Epithelial cell of proximal tubule (primary cell): ENCODE results near the gene ELOVL7. TPM values are rescaled to one million over a fixed set of nuclear protein-coding genes. Genes with fewer than 3 reads are reported as not detected.
"Not testable (repeated sequence)": the region's sequence is repeated elsewhere in the genome, so short reads cannot be mapped to it uniquely, and the experiment has no call there.

Experiments
- DNase-seq: peaks from one replicate; pipeline ENCODE4 v3.0.0-alpha.2; 2011; ENCODE audit warnings: low read depth
- H3K4me3 ChIP-seq: 2 replicates; pipeline ENCODE4 v1.5.1; 2011; ENCODE audit warnings: low read depth, mild to moderate bottlenecking, low read length
- total RNA-seq: library from RNA; depleted of rRNA; stranded (reverse); fragments of >200 nt; gene quantifications from 2 replicates; pipeline ENCODE4 v1.2.3, GENCODE V29; 2015
- TF ChIP-seq, protein P1 (sequence below): conservative IDR thresholded peaks from 2 replicates; pipeline ENCODE4 v1.5.1; 2012; ENCODE audit warnings: low read depth, mild to moderate bottlenecking, low read length

Gene ELOVL7
- total RNA-seq, 1 donor from 2014 or later = 6.3 TPM

DNA sequence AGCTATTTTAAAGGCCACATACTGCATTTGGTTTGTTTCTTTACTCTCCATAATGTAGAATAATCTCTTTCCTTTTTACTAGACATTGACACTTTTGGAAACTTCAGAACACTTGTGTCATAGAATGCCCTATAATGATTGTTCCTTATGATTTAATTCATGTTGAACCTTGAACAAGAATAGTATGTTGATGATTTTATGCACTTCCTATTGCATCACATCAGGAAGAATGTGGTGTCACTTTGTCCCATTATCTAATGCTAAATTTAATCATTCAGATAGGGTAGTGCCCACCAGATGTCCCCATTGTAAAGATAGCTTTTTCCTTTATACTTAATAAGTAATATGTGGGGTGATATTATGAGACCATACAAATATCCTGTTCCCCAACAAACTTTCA lies 124.7 kb downstream of the ELOVL7 start:
- DNase-seq = no peak
- H3K4me3 ChIP-seq = no peak overlapping the region
- TF ChIP-seq, protein P1, sequence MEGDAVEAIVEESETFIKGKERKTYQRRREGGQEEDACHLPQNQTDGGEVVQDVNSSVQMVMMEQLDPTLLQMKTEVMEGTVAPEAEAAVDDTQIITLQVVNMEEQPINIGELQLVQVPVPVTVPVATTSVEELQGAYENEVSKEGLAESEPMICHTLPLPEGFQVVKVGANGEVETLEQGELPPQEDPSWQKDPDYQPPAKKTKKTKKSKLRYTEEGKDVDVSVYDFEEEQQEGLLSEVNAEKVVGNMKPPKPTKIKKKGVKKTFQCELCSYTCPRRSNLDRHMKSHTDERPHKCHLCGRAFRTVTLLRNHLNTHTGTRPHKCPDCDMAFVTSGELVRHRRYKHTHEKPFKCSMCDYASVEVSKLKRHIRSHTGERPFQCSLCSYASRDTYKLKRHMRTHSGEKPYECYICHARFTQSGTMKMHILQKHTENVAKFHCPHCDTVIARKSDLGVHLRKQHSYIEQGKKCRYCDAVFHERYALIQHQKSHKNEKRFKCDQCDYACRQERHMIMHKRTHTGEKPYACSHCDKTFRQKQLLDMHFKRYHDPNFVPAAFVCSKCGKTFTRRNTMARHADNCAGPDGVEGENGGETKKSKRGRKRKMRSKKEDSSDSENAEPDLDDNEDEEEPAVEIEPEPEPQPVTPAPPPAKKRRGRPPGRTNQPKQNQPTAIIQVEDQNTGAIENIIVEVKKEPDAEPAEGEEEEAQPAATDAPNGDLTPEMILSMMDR = no peak

DNA sequence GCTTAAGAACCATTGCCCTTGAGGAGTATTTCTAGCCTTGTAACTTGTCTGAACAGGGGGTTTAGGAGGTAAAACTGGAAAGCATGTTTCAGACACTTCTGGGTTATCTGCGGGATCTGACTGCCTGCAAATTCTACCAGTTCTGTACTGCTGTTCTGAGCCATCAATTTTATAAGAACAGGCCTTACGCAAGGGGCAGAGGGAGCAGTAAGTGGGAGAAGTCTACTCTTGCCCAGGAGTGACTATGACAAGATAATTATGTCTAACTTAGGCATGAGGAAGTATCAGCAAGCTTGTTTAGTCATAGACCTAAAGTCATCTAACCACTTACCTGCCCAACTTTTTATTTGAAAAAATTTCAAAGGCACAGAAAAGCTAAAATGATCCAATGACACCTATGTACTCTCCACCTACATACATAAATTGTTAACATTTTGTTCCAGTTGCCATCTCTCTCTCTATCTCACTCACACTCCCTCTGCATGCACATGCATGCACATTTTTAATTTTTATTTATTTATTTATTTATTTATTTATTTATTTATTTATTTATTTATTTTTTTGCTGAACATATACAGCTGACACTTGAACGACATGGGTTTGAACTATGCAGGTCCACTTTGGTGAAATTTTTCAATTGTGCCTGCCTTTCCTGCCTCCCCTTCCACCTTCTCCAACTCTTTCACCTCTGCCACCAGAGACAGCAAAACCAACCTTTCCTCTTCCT lies 125.7 kb downstream of the ELOVL7 start:
- TF ChIP-seq, protein P1 = no peak

DNA sequence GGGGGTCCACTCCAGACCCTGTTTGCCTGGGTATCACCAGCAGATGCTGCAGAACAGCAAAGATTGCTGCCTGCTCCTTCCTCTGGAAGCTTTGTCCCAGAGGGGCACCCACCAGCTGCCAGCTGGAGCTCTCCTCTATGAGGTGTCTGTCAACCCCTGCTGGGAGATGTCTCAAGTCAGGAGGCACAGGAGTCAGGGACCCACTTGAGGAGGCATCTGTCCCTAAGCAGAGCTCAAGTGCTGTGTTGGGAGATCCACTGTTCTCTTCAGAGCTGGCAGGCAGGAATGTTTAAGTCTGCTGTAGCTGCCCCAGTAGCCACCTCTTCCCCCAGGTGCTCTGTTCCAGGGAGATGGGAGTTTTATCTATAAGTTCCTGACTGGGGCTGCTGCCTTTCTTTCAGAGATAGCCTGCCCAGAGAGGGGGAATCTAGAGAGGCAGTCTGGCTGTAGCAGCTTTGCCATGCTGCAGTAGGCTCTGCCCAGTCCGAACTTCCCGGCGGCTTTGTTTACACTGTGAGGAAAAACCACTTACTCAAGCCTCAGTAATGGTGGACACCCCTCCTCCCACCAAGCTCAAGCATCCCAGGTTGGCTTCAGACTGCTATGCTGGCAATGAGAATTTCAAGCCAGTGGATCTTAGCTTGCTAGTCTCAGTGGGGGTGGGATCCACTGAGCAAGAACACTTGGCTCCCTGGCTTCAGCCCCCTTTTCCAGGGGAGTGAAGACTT lies 128.7 kb downstream of the ELOVL7 start:
- H3K4me3 ChIP-seq, DNase-seq: not testable (repeated sequence)

More for the DNA sequence above, 125.7 kb downstream of the ELOVL7 start:
- H3K4me3 ChIP-seq = no peak overlapping the region
- DNase-seq = no peak

DNA sequence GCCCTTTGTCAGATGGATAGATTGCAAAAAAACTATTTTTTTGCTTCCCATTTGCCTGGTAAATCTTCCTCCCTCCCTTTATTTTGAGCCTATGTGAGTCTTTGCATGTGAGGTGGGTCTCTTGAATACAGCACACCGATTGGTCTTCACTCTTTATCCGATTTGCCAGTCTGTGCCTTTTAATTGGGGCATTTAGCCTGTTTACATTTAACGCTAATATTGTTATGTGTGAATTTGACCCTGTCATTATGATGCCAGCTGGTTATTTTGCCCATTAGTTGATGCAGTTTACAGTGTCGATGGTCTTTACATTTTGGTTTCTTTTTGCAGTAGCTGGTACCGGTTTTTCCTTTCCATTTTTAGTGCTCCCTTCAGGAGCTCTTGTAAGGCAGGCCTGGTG lies 131.1 kb downstream of the ELOVL7 start:
- DNase-seq = no peak
- no peak overlapping the region for H3K4me3 ChIP-seq
- TF ChIP-seq, protein P1 = no peak

DNA sequence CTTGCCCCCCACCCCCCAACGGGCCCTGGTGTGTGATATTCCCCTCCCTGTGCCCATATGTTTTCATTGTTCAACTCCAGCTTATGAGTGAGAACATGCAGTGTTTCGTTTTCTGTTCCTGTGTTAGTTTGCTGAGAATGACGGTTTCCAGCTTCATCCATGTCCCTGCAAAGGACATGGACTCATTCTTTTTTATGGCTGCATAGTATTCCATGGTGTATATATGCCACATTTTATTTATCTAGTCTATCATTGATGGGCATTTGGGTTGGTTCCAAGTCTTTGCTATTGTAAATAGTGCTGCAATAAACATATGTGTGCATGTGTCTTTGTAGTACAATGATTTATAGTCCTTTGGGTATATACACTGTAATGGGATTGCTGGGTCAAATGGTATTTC lies 132.2 kb downstream of the ELOVL7 start:
- DNase-seq, H3K4me3 ChIP-seq: not testable (repeated sequence)

DNA sequence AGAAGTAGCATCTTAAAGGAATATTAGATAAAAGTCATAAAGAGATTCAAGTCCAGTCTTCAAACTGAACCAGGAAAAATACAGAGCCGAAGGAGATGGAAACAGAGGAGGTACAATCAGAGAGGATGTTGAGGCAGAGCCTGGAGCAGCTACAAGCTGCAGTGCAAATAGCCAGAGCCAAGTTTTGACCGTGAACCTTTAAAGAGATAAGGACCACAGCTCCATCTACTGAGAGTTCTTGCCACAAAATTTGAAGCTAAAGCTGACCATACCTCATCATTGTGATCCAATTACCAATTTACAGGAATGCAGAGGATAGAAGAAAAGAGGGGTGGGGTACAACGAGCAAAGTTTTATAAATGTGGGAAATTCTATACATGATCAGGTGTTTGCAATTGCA lies 133.7 kb downstream of the ELOVL7 start:
- no peak for DNase-seq
- TF ChIP-seq, protein P1 = no peak
- H3K4me3 ChIP-seq = no peak overlapping the region

DNA sequence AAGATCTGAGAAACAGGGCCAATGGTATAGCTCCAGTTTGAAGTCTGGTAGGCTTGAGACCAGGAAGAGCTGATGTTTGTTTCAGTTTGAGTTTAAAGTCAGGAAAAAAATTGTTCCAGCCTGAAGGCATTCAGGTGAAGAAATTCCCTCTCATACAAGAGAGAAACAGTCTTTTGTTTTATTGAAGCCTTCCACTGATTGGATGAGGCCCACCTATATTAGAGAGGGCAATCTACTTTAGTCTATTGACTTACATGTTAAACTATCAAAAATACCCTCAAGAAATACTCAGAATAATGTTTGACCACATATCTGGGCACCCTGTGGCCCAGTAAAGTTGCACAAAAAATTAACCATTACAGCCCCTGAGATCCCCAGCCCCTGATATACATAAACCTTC lies 138.9 kb downstream of the ELOVL7 start:
- no peak overlapping the region for H3K4me3 ChIP-seq
- TF ChIP-seq, protein P1 = no peak
- no peak for DNase-seq

DNA sequence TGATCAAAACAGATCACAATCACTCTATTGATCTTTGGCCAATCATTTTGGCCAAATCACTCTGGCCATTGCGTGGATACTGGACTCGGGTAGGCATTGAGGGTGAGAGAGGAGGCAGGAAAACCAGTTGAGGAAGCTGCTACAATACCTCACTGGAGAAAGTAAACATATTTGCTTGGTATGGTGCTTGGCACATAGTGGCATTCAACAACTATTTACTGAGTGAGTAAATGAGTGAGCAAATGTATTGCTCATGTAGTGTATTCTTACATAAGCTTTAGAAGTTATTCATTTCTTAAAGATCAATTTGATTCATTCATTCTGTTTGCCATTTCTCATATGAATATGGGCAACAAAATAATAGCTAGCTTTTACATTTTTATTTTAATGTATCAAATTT lies 140.1 kb downstream of the ELOVL7 start:
- TF ChIP-seq, protein P1 = no peak
- no peak for DNase-seq

More for the DNA sequence above, 140.1 kb downstream of the ELOVL7 start:
- no peak overlapping the region for H3K4me3 ChIP-seq
